Globus pallidus (tissue), 1 donor: ENCODE measurements around the gene FCRL5.
A peak's percentile ranks its signal among the peaks of the same experiment; 100 is the strongest.
"Not testable (repeated sequence)": the region's sequence is repeated elsewhere in the genome, so short reads cannot be mapped to it uniquely, and the experiment has no call there.

ENCODE experiments used
- DNase-seq: peaks from one replicate; pipeline ENCODE4 v3.0.0-alpha.2; 2015; ENCODE audit warnings: low spot score

The FCRL5 gene

DNA sequence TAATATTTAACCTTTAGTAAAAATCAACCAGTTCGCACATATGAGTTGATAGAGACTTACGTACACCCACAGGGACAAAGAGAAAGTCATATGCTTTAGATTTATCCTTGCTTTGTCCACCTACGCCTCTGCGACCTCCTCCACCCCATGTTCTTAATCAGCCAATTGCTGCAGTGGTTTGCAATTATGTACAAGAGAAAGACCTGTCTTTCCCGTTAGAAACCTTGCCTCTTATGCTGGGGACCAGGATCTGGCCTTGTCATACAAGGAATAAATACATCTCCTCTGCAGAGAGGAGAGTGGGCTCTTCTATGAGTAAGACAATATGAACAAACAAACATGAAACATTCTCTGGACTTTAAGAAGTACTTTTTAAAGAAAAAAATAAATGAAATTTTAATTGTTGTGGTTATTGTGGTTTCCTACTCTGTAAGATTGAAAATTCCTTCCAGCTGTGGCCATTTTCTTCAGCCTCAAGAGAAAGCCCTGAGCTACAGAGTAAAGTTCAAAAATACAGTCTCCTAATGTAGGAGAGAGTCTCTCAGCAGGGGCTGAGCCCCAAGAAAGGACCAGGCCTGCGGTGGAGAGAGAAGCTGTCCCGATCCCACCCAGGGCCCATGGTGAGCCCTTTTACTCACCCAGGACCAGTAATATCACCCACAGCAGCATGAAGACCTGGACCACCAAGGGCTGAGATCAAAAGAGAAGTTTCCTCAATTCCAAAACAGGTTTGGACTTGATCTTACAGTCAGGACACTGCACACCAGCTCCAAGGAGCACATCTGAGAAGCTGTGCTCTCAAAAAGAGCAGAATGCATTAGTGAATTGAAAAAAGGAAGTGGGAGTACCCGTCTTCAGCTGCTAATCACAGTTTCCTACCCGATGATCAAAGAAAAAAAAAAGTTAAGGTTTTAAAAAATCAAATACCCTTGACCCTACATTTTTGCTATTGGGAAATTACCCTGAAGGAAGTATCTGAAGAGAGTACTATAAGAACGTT lies at the start of gene FCRL5:
TSS of gene FCRL5 (minus strand) at position 822 of the 1,000 bp plus-strand sequence. CDS start at position 669, 153 bp downstream.
- no peak for DNase-seq

DNA sequence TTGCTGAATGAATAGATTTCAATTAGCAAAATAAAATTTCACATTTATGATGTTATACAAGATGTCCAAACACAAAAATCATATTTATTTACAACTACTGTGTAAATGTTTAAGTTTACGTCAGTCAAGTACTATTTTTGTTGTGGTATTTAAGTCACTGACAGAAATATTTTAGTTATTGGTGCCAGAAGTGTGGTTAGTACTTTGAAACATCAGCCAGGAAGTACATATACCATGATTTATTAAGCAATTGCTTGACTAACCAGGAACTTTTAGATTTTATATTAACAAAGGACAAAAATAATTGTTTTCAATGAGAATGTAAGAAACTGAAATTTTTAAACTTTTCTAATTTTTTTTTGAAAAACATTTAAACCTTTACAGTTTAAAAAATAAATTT lies 47.9 kb upstream of the FCRL5 start:
- DNase-seq, result no peak

DNA sequence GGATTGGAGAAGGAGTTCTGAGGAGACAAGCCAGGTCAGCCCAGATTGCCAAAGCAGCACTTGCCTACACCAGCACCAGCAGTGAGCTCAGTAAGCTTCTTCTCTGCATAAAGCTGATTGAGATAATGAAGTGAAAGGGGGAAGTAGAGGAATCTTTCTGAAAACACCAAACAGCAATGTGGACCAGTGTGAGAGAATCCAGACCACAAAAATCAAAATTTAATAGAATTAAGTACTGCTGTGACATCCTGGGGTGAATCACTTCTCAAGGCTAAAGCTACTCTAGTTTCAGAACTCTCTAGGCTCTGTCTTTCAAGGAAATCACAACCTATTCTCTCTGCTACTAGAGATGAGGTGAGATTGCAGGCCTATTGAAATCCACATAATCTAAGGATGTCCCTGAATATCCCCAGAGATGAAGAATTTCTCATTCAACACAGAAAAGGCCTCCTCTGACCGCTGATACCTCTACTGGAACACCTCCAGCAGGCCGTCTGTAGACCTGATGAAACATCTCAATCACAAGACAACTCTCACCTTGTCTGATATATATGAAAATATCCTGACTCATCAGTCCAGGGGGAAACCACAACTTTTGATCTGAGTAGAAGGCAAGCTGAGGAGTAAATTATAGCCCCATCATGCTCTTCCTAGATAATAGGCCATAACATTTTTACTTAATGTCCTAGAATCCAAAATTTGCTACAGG lies 45.8 kb upstream of the FCRL5 start, which contains the start of gene FCRL4:
TSS of gene FCRL4 (minus strand) at position 127 of the 709 bp plus-strand sequence. CDS start 141 bp downstream, outside the sequence.
- DNase-seq, result no peak

DNA sequence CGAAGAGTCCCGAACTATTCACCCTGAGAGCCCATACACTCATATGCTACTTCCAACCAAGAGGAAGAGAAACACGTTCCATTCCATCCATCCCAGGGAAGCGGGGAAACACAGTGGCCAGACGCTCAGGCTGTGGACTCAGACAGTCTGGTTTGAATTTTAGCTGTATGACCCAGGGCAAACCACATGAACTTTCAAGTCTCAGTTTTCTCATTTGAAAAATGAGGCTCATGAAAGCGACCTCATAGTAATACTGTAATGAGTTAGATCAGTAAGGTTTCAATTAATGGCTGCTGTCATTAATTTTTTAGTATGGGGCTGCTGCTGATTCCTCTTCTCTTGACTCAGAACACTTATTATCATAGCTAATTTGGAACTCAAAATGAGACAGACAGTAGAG lies 44.1 kb upstream of the FCRL5 start:
- no peak for DNase-seq

DNA sequence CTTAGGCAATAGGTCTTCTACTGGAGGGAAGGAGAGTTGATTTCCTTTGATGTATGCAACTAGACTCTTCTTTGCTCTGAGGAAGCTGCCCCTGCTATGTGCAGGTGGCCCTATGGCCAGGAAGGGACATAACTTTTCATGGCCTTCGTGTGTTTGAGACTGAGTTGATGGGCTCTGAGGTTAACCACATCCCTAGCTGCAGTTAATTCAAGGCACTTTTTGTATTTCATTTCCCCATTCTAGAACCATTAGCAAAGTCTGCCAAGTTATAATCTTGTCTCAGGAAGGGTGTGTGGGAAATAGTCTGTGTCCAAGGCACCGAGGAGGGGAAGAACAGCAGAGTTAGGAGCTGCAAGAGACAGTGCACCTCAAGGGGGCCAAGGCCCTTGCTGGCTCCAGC lies 43.0 kb upstream of the FCRL5 start:
- DNase-seq, result no peak

DNA sequence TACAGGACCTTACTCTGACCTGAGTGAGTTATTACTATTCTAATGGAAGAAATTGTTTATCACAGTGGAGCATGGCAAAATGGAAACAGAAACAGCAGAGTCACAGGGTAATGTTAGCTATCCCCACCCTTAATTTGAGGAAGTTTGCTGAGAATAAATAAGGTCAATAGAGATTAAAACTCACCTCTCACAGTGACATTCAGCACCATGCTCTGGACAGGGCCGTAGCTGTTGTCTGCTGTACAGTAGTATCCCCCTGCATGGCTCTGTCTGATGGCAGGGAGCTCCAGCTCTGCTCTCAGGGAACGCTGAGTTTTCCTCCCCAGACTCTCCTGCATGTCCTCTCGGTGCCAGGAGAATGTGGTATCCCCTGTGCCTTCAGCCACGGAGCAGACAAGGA lies 33.7 kb upstream of the FCRL5 start:
- DNase-seq, result no peak

DNA sequence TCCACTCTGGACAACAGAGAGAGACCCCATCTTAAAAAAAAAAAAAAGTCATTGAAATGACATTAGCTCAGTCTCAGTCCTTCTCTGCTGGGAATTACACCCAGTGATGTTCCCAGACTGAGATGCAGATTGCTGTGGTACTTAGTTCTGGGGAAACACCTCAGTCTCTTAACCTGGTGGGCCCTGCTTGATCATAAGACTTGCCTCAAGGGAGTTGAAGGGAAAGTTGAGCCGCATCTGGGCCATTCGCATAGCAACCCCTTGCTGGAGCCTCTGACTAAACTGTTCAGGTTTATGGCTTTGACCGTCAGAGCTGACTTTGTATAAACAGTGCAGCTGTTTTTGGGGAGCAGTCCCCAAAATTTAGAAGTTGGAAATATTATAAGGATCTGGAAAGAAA lies 32.2 kb upstream of the FCRL5 start:
- no peak for DNase-seq

DNA sequence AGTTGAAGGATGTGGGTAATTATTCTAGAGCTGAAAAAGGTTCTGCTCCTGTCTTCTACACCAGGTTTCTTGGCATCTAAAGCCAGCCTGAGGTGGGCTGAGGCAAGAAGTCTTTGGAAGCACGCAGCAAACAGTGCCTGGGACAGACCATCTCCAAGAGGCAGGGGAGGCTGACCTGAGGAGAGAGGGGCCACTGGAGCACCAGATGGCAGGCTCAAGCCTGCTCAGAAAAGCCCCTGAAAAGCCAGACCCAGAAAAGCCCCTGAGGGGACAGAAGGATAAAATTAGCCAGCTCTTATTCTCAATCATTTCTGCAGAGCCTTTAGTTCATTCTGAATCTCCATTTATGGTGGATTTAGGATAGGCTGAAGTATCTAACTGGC lies 28.5 kb upstream of the FCRL5 start:
- DNase-seq, result no peak

DNA sequence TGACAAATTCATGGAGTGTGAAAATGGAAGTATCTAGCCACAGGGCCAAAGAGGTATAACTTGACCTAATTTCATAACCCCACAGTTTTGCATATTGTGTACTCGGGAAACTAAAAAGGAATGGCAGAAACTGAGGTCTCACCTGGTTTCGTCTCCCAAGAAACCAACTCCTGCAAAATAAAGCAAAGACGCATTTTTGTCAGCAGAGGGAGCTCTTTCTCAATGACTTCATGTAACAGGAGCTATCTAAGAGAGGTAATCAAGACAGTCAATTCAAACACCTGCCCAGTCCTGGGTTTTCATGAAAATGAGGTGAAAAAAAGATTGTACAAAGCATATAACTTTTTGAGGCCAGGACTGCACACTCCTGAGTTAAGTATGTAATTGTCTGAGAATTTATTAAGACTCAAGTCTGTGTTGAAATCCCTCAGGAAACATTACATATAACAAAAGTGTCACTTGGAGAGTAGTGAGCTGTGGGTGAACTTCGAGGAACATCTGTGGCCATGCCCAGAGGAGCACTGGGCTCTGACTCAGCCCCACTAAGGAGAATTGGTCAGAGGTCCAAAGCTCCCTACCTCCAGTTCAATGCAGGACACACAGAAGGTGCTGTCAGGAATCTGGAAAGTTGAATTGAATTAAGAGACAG lies 28.0 kb upstream of the FCRL5 start:
- peak; percentile 38 for DNase-seq

DNA sequence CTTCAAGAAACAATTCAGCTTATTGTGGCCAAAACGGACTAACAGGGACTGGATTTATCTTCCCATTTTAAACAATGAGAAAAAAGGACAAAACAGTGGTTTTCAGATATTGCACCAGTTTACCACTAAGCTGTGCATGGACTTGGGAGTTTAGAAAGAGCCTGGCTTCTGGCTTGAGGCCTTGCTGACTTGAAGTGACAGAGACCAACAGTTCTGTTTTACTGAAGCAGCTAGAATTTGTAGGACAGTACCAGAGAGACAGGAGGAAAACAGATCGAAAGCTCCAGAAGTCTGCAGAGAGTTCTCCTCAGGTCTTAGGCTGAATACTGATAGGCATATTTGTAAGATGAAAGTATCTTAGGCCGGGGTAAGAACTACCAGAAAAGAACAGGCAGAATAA lies 25.1 kb upstream of the FCRL5 start:
- DNase-seq, result no peak

DNA sequence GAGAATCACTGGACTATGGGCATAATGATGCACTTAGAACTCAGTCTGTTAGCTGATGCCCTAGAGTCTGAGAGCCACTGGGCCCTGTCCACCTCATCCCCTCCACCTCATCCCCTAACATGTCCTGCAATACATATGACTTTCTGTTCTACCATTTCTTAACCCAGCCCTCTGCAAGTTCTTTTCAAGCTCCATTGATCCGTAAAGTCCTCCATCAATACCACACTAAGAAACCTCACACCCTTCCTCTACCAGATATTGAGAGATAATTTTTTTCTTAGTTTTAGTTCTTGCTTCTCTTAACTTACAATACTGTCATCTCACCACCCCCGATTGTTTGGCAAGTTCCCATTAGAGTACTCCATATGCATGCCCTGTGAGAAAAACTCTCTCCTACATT lies 23.4 kb upstream of the FCRL5 start:
- no peak for DNase-seq

DNA sequence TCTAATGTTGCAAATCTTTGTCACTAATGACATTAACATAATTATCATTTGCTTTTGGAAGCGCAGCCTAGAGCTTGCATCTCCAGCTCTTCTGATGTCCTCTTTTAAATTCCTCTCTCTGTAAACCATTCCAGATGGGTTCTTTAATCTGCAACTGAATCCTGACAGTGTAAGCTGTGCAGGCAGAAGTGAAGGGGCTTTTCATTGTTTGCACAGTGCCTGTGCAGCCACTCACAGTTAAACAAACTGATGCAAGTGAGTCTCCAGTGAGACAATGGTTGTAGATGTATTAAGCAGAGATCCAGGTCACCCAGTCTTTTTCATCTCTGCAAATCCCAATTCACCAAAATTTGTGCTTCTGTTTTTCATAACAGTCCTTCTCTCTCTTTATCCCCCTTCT lies 22.5 kb upstream of the FCRL5 start:
- no peak for DNase-seq

DNA sequence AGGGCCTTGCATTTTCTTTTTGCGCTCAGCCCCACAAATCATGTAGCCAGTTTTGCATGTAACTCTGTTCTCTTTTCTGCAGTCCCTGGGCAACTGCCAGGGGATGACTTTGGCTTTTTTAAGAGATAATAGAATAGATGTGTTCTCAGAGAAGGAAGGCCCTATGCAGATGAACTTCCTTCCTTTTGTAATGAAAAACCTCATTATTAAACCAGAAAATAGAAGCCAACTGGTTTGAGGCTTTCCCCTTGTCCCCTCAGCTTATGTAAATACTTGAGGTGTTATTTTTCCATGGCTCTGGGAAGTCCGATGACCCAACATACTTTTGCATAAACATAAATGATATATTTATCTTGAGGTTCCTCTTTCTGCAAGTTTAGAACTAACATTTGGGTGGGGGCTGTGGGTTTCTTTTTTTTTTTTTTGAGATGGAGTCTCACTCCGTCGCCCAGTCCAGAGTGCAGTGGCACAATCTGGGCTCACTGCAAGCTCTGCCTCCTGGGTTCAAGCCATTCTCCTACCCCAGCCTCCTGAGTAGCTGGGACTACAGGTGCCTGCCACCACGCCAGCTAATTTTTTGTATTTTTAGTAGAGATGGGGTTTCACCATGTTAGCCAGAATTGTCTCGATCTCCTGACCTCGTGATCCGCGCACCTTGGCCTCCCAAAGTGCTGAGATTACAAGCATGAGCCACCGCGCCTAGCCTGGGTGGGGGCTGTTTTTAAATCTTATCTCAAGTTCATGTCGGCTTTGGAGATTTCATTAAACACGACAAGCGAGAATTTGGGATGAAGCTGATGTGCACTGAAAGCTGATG lies 14.4 kb upstream of the FCRL5 start:
- no peak for DNase-seq

DNA sequence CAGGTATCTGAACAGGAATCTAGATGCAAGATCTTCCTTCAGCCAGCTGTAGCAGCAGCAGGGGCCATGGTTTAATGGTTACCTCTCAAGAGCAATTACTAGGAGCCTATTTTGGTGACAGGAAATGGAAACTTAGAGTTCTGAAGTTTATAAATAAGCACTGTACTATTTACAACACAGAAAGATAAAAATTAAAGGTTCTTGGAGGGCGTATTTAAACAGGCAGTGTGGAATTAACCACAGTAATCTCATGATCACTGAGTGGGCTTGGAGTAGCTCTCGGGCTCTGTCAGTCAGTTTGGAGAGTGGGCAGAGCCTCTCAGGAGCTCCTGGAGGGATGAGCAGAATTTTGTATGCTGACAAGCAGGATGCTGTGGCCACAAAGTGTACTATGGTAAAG lies 10.2 kb upstream of the FCRL5 start:
- DNase-seq, result no peak

DNA sequence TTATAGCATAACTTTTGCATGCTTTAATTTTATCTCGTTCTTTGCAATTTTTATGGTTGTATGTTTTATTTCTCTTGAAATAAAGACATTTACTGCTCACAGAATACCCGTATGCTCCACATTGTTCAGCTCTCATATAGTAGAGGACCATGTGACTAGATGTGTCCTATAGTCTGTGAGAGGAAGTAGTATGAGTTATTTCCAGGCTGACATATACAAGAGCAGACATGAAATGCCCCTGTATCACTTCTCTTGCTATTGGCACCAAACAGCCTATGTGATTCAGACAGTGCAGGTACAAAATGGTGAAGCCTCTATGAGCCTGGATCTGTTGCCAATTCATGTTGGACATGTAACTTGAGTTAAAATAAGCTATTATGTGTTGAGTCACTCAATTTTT lies 5.8 kb upstream of the FCRL5 start:
- DNase-seq, result no peak

DNA sequence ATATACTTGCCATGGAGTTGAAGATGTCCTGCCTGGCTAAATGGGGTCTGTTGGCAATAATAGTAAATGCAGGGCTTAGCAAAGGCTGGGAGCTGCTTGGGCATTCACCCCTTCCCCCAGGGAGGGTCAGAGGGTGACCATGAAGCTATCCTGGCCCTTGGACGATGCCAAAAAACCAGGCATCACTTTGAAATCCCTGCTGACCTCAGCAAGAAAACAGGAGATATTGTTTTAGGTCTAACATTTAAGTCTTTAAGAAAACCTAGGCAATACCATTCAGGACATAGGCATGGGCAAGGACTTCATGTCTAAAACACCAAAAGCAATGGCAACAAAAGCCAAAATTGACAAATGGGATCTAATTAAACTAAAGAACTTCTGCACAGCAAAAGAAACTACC lies 4.2 kb downstream of the FCRL5 start:
- DNase-seq, result not testable (repeated sequence)

DNA sequence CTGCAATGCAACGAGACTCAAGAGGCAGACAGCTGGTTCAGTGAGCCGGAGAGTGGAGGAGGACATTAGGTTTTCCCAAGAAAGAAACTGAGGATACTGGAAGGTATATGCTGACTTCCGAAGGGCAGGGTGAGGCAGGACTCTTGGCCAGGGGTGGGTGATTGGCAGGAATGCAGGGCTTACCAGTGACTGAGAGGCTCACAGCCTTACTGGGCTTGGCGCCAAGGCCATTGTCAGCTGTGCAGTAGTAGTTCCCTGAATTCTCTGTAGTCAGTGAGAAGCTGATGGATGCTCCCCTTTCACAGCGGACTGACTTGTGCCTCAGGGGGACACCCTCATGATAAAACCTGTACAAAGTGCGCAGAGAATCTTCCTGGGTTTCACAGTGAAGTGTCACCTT lies 9.6 kb downstream of the FCRL5 start:
- peak; percentile 46 for DNase-seq

DNA sequence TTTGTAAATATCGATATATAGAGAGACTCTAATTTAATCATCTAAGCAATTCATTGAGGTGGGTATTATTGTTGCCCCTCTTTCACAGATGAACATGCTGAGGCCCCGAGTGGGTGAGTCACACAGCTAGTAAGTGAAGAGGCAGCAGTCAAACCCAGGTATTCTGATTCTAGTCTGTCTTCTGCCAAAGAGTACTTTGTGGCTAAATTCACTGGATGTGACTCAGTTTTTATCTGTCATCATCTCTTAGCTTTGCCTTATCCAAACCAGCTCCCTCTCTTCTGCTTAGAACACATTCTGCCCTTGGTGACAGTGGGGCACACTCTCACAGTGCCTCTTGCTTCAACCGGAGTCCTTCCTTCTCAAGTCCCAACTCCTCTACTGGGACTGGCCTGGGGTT lies 11.5 kb downstream of the FCRL5 start:
- no peak for DNase-seq

DNA sequence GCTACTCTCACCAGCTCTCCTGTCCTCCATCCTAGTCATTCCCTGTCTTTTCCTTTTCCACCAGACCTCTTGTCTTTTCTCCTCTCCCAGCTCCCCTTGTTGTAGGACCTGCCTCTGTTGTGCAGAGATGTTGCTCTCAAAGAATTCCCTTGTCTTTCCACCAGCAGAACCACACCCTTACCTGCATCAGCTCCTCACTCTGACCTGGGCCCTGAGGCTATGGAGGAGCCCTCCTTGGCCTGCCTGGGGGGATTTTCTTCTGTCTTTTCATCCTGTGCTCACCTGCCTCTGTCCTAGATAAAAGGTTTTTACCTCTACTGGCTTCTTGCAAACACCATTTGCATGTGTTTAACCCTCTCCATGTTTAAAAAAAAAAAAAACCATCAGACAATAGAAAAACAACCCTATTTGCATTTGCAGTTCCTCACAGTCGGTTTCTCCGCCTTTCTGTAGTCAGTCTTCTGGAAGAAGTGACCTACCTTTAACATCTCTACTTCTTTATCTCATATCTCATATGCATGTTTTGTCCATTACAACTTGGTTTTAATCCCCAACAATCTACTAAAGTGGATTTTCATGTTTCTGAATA lies 12.1 kb downstream of the FCRL5 start:
- DNase-seq, result no peak

DNA sequence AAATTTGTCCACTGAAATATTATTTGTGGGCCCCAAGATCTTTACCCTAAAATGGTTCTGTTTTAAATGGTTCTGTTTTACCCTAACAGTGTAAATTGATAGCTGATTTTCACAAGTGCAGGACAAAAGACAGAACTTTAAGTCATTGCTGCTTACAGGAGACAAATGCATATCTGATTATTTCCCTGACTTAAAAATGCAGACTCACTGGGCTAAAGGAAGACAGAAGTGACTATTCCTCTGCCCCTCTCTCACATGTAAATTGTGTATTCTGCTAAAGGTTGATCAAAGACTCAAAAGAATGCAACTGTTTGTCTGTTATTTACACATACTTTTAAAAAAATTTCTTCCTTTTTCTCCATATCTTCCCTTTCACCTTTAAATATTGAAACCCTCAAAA lies 12.7 kb downstream of the FCRL5 start:
- no peak for DNase-seq

DNA sequence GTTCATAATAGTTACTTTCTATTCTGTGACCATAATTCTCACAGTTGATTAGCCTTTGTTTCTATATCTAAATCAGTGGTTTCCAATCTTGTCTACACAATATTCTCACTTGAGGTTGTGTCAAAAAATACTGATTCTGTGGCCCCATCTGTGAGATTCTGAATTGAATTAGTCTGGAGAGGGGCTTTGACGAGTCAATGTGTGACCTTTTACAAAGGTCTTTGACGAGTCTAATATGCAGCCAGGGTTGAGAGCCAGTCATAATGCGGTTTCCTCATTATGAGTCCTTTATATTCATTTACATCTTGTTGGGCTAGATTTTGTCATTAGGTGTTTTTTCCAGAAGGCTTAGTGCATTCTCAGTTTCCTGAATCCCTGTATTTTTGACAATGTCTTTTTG lies 19.7 kb downstream of the FCRL5 start:
- DNase-seq, result no peak
